WTC11 (cell line): ENCODE results near the gene SHROOM2. TPM values are rescaled to one million over a fixed set of nuclear protein-coding genes. Genes with fewer than 3 reads are reported as not detected.

Experiments used
- ATAC-seq: fragments of 200-7000 bp; cut with Tn5 transposase; 2 replicates; pipeline ENCODE4 v1.10.0; 2021; ENCODE audit warnings: mild to moderate bottlenecking, moderate library complexity
- CTCF ChIA-PET: fragments of 300-600 bp; sonication (Branson Sonifier 250); formaldehyde crosslinking; loops from one replicate; lab custom pipeline; 2021; ENCODE audit warnings: antibody characterized with exemption; lab: Charles Lee
- POLR2A ChIA-PET: fragments of 350-600 bp; sonication (Branson Sonifier 250); formaldehyde crosslinking; loops from one replicate; lab custom pipeline; 2021; ENCODE audit warnings: antibody characterized with exemption; lab: Charles Lee
- DNase-seq: peaks from one replicate; pipeline ENCODE4 v3.0.0; 2021; ENCODE audit warnings: low spot score
- H3K27ac Mint-ChIP-seq: 2 replicates; pipeline ENCODE4 v1.8.0; 2021; ENCODE audit warnings: mixed read lengths
- H3K27me3 Mint-ChIP-seq: 2 replicates; pipeline ENCODE4 v1.8.0; 2021; ENCODE audit warnings: low read depth, mild to moderate bottlenecking, moderate library complexity, mixed read lengths
- H3K36me3 Mint-ChIP-seq: 2 replicates; pipeline ENCODE4 v1.8.0; 2021; ENCODE audit warnings: mixed read lengths
- H3K4me1 Mint-ChIP-seq: 2 replicates; pipeline ENCODE4 v1.8.0; 2022; ENCODE audit warnings: mixed read lengths
- H3K4me3 Mint-ChIP-seq: 2 replicates; pipeline ENCODE4 v1.8.0; 2021; ENCODE audit warnings: mild to moderate bottlenecking, moderate library complexity, mixed read lengths
- H3K9me3 Mint-ChIP-seq: 2 replicates; pipeline ENCODE4 v1.8.0; 2021; ENCODE audit warnings: mixed read lengths
- GRHL2 ChIP-seq: fragments of 250-450 bp; sonication (Bioruptor Pico); IDR thresholded peaks from 2 replicates; pipeline ENCODE4 v1.8.0; 2022; ENCODE audit warnings: mild to moderate bottlenecking, moderate library complexity; ENCODE audit not compliant: insufficient replicate concordance, severe bottlenecking
- NR1H2 ChIP-seq: sonication (generic); formaldehyde crosslinking; IDR thresholded peaks from 2 replicates; pipeline ENCODE4 v1.9.0; 2021; ENCODE audit warnings: mild to moderate bottlenecking, moderate library complexity, missing genetic modification reagents
- RORB ChIP-seq: fragments of 250-450 bp; sonication (Bioruptor Pico); IDR thresholded peaks from 2 replicates; pipeline ENCODE4 v1.9.0; 2021; ENCODE audit warnings: mild to moderate bottlenecking
- SOX15 ChIP-seq: fragments of 250-450 bp; sonication (Bioruptor Pico); IDR thresholded peaks from 2 replicates; pipeline ENCODE4 v1.9.0; 2021; ENCODE audit warnings: mild to moderate bottlenecking
- SP1 ChIP-seq: sonication (generic); formaldehyde crosslinking; conservative IDR thresholded peaks from 2 replicates; pipeline ENCODE4 v1.8.1; 2022; ENCODE audit warnings: missing genetic modification reagents
- TEAD1 ChIP-seq: sonication (generic); formaldehyde crosslinking; IDR thresholded peaks from 2 replicates; pipeline ENCODE4 v1.8.0; 2022; ENCODE audit warnings: mild to moderate bottlenecking, missing genetic modification reagents
- ZNF121 ChIP-seq: sonication (generic); formaldehyde crosslinking; IDR thresholded peaks from 2 replicates; pipeline ENCODE4 v1.8.0; 2023; ENCODE audit warnings: missing genetic modification reagents
- ZNF317 ChIP-seq: sonication (generic); formaldehyde crosslinking; IDR thresholded peaks from 2 replicates; pipeline ENCODE4 v1.8.1; 2023; ENCODE audit warnings: low read depth, mild to moderate bottlenecking, moderate library complexity, missing genetic modification reagents, borderline replicate concordance
- total RNA-seq: library from RNA; stranded (reverse); gene quantifications from 3 replicates; pipeline ENCODE4 v1.2.3, GENCODE V29; 2021
- TF ChIP-seq, protein P1 (sequence below): sonication (generic); formaldehyde crosslinking; IDR thresholded peaks from 2 replicates; pipeline ENCODE4 v1.8.1; 2022; ENCODE audit warnings: low read depth, missing genetic modification reagents, borderline replicate concordance
- TF ChIP-seq, protein P2 (sequence below): fragments of 250-450 bp; sonication (Bioruptor Pico); IDR thresholded peaks from 2 replicates; pipeline ENCODE4 v1.9.0; 2021; ENCODE audit warnings: mild to moderate bottlenecking
- TF ChIP-seq, protein P3 (sequence below): sonication (generic); formaldehyde crosslinking; IDR thresholded peaks from 2 replicates; pipeline ENCODE4 v1.8.1; 2022; ENCODE audit warnings: mild to moderate bottlenecking, moderate library complexity, missing genetic modification reagents
- TF ChIP-seq, protein P4 (sequence below): fragments of 250-450 bp; sonication (Bioruptor Pico); conservative IDR thresholded peaks from 2 replicates; pipeline ENCODE4 v1.9.0; 2021; ENCODE audit warnings: mild to moderate bottlenecking
- TF ChIP-seq, protein P5 (sequence below): sonication (generic); formaldehyde crosslinking; IDR thresholded peaks from 2 replicates; pipeline ENCODE4 v1.8.1; 2023; ENCODE audit warnings: mild to moderate bottlenecking, missing genetic modification reagents, borderline replicate concordance
- TF ChIP-seq, protein P6 (sequence below): sonication (generic); formaldehyde crosslinking; IDR thresholded peaks from 2 replicates; pipeline ENCODE4 v1.8.0; 2023; ENCODE audit warnings: missing genetic modification reagents, mild to moderate bottlenecking, borderline replicate concordance

Gene SHROOM2
- total RNA-seq, 1 experiment from 2014 or later = 14.8 TPM

DNA sequence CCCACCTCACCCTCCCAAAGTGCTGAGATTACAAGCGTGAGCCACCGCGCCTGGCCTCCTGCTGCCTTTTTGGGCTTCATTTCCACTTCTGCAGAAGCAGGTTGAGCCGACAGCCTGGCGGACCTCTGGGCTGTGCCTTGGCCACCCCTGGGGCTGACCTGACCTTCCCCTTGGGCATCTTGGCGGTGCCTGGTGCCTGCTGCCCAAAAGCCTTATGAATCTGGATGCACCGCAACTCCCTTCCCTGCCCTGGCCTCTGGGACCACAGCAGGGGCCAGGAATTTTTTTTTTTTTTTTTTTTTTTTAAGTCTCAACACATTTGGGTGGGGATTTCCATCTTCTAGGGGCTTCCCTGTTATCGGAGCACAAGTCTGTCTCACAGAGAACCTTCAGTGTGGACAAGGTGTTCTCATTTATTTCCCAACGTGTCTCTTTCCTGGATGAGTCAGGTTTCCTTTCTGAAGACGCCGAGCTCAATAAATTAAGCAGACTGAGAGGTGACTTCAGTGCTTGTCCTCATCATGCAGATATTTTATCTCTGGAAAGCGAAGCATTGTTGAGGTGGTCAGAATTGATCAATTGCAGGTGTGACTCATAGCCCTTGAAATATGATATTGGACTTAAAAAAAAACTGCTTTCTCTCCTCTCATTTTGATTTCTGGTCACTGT lies 79.7 kb downstream of the SHROOM2 start:
- H3K27ac Mint-ChIP-seq = no peak overlapping the region
- ATAC-seq = no peak
- no peaks in the 10 kb centered on the region for H3K36me3 Mint-ChIP-seq
- H3K4me3 Mint-ChIP-seq = no peak overlapping the region
- ChIA-PET CTCF (interaction anchor here (0.6 kb wide), 1 partner anchor 41 kb away, joined by 3 read pairs; no protein-coding TSS in a partner anchor), POLR2A (no interaction called here)
- peaks cover 28% of the 10 kb centered on the region for H3K4me1 Mint-ChIP-seq
- TF ChIP-seq, protein P1, sequence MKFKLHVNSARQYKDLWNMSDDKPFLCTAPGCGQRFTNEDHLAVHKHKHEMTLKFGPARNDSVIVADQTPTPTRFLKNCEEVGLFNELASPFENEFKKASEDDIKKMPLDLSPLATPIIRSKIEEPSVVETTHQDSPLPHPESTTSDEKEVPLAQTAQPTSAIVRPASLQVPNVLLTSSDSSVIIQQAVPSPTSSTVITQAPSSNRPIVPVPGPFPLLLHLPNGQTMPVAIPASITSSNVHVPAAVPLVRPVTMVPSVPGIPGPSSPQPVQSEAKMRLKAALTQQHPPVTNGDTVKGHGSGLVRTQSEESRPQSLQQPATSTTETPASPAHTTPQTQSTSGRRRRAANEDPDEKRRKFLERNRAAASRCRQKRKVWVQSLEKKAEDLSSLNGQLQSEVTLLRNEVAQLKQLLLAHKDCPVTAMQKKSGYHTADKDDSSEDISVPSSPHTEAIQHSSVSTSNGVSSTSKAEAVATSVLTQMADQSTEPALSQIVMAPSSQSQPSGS (CRISPR knock-in tag) = no peak
- TF ChIP-seq, protein P2, sequence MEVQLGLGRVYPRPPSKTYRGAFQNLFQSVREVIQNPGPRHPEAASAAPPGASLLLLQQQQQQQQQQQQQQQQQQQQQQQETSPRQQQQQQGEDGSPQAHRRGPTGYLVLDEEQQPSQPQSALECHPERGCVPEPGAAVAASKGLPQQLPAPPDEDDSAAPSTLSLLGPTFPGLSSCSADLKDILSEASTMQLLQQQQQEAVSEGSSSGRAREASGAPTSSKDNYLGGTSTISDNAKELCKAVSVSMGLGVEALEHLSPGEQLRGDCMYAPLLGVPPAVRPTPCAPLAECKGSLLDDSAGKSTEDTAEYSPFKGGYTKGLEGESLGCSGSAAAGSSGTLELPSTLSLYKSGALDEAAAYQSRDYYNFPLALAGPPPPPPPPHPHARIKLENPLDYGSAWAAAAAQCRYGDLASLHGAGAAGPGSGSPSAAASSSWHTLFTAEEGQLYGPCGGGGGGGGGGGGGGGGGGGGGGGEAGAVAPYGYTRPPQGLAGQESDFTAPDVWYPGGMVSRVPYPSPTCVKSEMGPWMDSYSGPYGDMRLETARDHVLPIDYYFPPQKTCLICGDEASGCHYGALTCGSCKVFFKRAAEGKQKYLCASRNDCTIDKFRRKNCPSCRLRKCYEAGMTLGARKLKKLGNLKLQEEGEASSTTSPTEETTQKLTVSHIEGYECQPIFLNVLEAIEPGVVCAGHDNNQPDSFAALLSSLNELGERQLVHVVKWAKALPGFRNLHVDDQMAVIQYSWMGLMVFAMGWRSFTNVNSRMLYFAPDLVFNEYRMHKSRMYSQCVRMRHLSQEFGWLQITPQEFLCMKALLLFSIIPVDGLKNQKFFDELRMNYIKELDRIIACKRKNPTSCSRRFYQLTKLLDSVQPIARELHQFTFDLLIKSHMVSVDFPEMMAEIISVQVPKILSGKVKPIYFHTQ (CRISPR knock-in tag) = no peak
- TF ChIP-seq SOX15 (CRISPR knock-in tag) (no peak), SP1 (no peak), NR1H2 (CRISPR knock-in tag) (no peak), ZNF121 (CRISPR knock-in tag) (no peak), RORB (CRISPR knock-in tag) (no peak), ZNF317 (CRISPR knock-in tag) (no peak), TEAD1 (CRISPR knock-in tag) (no peak), GRHL2 (no peak)
- TF ChIP-seq, protein P3, sequence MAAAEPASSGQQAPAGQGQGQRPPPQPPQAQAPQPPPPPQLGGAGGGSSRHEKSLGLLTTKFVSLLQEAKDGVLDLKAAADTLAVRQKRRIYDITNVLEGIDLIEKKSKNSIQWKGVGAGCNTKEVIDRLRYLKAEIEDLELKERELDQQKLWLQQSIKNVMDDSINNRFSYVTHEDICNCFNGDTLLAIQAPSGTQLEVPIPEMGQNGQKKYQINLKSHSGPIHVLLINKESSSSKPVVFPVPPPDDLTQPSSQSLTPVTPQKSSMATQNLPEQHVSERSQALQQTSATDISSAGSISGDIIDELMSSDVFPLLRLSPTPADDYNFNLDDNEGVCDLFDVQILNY (CRISPR knock-in tag) = no peak
- TF ChIP-seq, protein P4, sequence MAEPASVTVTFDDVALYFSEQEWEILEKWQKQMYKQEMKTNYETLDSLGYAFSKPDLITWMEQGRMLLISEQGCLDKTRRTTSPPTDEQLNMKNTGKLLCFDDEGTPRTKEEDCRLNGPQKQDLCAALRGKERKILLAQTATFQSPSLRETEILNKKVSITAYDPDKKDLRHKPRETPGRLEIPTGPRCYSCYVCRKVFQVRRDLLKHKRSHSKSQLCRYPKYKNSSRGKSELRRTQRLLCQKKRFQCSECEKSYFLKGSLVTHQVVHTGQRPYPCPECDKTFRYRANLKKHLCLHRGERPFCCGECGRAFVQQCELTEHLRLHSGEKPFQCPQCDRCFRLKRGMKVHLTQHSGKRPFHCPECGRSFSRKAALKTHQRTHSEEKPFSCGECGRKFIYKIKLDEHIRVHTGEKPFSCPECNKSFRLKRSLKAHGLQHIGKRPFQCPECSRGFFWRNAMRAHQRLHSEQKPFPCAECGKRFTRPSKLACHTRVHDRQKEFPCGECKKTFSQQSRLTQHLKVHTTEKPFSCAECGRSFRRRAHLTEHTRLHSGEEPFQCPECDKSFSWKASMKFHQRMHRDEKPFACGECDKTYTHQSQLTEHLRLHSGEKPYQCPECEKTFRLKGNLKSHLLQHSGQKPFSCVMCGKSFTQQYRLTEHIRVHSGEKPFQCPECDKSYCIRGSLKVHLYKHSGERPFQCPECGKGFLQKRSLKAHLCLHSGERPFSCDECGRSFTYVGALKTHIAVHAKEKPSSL = no peak
- TF ChIP-seq, protein P5, sequence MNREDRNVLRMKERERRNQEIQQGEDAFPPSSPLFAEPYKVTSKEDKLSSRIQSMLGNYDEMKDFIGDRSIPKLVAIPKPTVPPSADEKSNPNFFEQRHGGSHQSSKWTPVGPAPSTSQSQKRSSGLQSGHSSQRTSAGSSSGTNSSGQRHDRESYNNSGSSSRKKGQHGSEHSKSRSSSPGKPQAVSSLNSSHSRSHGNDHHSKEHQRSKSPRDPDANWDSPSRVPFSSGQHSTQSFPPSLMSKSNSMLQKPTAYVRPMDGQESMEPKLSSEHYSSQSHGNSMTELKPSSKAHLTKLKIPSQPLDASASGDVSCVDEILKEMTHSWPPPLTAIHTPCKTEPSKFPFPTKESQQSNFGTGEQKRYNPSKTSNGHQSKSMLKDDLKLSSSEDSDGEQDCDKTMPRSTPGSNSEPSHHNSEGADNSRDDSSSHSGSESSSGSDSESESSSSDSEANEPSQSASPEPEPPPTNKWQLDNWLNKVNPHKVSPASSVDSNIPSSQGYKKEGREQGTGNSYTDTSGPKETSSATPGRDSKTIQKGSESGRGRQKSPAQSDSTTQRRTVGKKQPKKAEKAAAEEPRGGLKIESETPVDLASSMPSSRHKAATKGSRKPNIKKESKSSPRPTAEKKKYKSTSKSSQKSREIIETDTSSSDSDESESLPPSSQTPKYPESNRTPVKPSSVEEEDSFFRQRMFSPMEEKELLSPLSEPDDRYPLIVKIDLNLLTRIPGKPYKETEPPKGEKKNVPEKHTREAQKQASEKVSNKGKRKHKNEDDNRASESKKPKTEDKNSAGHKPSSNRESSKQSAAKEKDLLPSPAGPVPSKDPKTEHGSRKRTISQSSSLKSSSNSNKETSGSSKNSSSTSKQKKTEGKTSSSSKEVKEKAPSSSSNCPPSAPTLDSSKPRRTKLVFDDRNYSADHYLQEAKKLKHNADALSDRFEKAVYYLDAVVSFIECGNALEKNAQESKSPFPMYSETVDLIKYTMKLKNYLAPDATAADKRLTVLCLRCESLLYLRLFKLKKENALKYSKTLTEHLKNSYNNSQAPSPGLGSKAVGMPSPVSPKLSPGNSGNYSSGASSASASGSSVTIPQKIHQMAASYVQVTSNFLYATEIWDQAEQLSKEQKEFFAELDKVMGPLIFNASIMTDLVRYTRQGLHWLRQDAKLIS (CRISPR knock-in tag) = no peak
- TF ChIP-seq, protein P6, sequence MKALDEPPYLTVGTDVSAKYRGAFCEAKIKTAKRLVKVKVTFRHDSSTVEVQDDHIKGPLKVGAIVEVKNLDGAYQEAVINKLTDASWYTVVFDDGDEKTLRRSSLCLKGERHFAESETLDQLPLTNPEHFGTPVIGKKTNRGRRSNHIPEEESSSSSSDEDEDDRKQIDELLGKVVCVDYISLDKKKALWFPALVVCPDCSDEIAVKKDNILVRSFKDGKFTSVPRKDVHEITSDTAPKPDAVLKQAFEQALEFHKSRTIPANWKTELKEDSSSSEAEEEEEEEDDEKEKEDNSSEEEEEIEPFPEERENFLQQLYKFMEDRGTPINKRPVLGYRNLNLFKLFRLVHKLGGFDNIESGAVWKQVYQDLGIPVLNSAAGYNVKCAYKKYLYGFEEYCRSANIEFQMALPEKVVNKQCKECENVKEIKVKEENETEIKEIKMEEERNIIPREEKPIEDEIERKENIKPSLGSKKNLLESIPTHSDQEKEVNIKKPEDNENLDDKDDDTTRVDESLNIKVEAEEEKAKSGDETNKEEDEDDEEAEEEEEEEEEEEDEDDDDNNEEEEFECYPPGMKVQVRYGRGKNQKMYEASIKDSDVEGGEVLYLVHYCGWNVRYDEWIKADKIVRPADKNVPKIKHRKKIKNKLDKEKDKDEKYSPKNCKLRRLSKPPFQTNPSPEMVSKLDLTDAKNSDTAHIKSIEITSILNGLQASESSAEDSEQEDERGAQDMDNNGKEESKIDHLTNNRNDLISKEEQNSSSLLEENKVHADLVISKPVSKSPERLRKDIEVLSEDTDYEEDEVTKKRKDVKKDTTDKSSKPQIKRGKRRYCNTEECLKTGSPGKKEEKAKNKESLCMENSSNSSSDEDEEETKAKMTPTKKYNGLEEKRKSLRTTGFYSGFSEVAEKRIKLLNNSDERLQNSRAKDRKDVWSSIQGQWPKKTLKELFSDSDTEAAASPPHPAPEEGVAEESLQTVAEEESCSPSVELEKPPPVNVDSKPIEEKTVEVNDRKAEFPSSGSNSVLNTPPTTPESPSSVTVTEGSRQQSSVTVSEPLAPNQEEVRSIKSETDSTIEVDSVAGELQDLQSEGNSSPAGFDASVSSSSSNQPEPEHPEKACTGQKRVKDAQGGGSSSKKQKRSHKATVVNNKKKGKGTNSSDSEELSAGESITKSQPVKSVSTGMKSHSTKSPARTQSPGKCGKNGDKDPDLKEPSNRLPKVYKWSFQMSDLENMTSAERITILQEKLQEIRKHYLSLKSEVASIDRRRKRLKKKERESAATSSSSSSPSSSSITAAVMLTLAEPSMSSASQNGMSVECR (CRISPR knock-in tag) = no peak
- no peaks in the 10 kb centered on the region for H3K27me3 Mint-ChIP-seq
- no peaks in the 10 kb centered on the region for H3K9me3 Mint-ChIP-seq
- no peak for DNase-seq
